ELR (cell line): ENCODE measurements around the gene RTN1.

Experiments used
- DNase-seq: peaks from one replicate; pipeline ENCODE4 v3.0.0-alpha.2; 2015; ENCODE audit warnings: low read depth

RTN1 gene

DNA sequence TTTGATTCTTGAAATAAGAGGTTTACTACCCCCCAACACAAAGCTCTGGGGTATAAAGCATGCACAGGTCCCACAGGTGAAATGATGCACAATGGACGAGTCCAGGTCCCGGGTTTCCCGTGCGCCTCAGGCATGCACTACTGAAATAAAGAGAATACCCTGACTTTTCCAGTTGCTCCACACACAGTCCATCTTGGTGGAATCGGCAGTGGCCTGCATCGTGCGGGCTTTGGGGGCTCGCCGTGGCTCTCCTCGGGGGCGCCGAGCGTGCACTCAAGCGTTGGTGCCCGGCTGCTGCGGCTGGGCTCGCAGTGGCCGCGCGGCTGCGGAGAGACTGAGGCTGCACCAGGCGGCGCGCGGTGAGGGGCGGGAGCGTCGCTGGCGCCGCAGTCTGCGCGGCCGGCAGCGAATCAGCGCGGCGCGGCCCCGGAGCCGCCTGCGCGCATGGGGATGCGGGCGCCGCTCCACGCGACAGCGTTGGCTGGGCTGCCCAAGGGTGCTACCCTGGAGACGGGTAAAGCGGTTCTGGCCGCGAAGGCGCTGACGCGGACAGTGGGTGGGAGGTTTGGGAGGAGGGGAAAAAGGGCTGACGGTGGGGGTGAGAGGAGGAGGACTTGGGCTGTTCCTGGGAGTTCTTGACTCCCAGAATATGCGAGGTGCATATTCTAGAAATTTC is 240.2 kb downstream of the RTN1 start:
- DNase-seq, result no peak

DNA sequence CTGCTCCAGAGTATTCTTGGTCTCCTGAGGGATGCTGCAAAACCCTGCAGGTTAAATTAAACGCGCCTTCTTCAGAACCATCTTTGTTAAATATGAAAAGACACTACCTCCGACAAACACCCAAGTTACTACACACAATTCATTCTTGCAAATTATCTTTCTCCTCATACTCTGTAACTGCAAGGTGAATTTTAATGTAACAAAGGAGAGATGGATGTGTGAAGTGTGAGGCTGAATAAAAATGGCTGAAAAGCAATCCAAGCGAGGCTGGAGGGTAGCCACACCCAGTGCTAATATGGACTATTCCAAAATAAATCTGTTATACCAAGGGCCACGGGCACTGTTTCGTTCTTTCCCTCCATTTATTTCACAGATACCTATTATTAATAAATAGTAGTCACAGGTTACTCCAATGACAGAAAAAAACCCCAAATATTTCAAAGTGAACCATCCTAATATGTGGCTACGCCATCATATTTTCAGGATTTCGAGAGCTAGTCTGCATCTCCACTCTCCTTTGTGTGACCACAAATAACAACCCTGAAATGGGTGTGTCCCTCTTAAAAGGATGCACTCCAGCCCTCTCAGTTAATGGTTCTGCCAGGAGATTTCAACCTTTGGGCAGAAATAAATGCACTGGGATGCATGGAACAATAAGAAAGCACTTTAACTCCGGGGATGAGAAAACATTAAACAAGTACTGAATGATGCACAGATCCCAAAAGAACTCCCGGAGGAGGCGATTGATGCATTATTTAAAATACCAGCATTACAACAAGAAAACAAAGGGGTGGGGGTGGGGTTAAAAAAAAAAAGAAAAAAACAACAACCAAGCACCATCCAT is 240.9 kb downstream of the RTN1 start:
- no peak for DNase-seq

DNA sequence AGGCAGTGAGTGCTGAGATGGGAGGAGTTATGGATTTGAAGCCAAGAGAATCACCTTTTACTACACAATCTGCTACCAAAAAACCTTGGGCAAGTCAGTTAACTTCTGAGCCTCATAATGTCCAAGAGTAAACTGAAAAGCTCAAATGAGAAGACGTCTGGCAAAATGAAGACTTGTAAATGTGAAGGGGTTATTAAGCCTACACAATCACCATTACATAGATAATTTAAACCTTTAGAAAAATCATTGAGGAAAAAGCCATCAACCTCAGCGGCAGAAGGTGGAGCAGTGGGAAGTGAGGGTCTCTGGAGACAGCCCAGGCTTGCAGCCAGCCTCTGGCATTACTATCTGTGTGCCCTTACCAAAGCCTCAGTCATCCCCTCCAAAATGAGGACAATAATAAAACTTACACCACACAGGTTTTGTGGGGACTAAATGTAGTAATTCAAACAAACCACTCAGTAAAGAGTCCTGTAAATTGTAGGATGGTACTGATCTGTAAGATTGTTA is 243.5 kb downstream of the RTN1 start:
- DNase-seq, result no peak

GRCh38 chr14:59622631-59623030 is 247.9 kb downstream of the RTN1 start:
- DNase-seq, result no peak

DNA sequence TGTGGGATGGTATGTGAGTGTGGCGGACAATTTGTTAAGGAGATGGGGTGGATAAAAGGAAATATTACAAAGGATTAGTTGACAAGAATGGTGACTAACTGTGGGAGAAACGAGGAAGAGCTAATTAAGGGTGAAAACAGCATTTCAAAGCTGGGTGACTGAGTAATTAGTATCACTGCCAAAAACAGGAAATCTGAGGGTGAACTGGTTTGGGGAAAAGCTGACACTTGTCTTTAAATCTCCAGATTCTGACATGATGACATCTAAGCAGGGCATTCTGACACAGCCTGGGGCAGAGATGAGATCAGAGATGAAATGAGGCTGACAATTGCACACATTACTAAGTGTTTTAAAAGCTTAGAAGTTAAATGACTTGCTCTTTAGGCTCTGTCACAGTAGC is 251.5 kb downstream of the RTN1 start:
- DNase-seq, result no peak

- no peak for DNase-seq
Observed at GRCh38 chr14:59601056-59601455, 269.5 kb downstream of the RTN1 start.

DNA sequence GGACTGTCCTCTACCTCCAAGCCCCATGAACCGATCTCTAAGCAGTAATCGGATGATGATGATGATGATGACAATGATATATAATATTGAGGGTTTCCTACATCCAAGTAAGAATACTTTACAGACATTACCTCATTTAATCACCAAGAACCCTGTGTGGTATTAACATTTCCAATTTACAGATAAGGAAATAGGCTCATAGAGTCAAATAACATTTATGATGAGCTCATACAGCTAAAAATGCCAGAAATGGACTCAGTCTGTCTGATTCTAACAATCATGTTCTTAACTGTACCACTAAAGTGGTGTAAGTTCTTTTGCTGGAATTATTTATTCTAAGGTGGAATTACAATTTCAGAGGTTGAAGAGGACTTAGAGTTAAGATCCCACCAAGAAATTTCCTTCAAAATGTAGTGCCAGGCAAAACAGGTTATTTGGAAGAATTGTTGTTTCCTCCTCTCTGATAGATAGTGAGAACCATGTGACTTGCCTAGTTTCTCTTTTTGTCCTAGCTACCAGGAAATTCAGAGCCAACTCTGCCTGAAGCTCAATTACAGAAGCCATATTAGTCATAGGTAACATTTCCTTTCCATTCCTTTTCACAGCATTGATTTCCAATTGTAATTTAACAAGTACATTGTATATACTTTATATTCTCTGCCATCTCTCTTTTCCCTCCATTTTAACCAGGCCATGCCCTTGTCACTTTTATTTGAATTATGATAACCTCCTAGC is 270.2 kb downstream of the RTN1 start:
- DNase-seq, result no peak

DNA sequence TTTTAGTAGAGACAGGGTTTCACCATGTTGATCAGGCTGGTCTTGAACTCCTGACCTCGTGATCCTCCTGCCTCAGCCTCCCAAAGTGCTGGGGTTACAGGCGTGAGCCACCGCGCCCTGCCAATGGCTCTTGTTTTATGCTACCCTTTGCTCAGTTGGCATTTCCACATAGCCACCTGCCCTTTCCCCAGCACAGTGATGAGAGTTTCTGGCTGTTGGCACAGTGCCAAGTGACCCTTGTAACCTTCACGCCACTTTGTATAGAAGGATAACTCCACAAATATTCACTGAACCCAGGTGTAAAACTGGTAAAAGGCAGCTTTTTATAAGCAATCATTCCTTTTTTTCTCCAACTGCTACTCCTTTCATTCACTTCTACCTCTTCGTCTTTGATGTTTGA is 275.5 kb downstream of the RTN1 start:
- DNase-seq, result no peak

- DNase-seq, result no peak
Observed at GRCh38 chr14:59591641-59592370, 278.8 kb downstream of the RTN1 start.

DNA sequence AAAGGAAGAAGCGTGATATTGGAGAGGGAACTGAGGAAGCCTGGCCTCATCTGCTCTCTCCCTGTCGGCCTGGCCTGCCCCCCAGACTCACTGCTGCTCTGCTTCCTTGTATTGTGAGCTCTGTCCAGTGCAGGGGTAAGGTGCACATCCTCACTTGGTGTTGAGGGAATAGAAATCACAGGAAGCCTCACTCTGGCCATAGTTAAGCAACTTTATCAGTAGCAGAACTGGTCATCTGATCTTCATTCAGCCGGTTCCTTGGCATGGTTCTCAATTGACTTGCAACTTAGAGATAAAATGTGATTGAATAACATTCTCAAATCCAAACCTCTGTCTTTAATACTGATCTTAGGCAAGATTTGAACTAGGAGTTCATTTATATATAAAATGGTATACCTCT is 282.5 kb downstream of the RTN1 start:
- DNase-seq, result no peak

DNA sequence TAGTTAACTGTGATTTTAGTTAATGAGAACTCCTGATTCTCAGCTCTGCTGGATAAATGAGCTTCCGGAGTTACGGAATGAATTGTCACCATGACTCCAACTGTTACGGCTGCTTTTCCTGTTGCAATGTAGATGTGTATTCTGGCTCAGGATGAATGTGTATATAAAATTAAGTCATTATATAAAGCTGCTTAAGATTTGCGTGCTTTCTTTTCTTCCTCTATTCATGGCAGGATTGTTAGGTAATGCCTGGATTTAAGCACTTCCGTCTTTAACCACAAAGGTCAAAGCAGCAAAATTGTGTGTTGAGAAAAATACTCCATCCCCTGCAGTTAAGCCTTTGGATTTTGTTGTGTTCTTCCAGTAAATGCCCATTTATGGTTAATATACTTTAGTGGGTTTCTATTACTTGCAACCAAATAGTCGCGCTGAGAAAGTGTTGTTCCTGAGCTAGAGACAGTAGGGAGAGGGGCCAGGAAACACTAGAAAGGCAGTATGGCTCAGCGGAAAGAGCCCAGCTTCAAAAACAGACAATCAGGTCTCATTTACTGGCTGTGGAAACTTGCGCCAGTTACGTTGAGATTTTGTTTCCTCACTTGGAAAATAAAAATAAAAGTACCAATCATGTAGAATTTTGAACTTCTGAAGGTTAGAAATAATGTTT is 284.6 kb downstream of the RTN1 start:
- DNase-seq, result peak; percentile 12

DNA sequence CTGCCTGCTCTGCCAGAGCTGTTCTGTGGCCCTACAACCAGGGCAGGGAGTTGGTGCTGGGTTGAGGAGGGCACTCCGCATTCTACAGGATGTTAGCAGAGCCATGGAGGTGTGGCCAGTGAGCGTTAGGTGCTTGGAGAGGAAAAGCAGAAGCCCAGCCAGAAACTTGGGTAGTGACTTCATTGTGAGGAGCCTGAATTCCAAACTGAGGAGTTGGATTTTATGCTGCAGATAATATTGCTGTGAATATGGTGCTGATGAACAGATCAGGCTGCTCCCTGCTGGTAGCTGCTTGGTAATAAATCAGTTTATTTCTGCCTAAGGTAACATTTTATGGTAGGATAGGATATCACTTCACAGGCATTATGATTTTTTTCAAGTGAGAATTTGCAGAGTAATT is 286.8 kb downstream of the RTN1 start:
- peak; percentile 26 for DNase-seq

DNA sequence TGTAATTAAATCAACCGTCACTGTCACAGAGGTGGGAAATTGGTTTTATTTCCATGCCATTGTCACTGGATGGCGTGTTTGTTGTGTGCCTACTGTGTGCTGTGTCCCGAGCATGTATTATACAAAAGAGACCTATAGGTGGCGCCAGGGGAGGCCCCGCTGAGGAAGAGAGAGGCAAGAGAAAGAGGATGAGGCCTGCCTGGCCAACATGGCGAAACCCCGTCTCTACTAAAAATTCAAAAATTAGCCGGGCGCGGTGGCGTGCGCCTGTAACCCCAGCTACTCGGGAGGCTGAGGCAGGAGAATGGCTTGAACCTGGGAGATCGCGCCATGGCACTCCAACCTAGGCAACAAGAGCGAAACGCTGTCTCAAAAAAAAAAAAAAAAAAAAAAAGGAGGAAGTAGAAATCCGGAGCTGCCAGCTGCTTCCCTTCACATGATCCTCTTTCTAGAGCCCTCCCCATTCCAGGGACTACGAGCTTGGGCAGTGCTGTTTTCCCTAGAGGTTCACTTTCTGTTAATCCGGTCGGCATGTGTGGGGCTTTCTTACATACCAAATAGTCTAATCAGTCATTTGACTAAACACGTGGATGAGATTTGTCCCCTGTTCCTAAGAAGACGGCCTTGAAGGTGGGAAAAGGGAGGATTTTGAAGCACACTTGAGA is 287.6 kb downstream of the RTN1 start:
- DNase-seq, result no peak

DNA sequence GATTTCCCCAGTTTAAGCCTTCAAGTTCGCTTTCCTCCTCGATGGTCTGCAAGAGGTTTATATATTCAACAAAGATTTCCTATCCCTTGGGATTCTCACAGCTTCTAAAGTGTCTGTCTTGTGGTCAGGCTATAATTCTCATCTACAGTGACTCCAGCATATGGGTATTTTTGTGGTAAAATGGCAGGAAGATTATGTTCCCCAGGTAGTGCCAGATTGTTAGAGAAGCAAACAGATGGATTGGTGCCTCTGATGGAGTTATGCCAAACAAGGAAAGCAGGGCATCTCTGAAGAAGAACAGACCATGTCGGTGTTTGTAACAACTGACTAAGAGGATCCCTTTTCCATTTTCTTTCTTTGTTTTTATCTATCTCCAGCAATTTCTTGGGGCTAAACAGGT is 288.4 kb downstream of the RTN1 start:
- DNase-seq, result no peak

DNA sequence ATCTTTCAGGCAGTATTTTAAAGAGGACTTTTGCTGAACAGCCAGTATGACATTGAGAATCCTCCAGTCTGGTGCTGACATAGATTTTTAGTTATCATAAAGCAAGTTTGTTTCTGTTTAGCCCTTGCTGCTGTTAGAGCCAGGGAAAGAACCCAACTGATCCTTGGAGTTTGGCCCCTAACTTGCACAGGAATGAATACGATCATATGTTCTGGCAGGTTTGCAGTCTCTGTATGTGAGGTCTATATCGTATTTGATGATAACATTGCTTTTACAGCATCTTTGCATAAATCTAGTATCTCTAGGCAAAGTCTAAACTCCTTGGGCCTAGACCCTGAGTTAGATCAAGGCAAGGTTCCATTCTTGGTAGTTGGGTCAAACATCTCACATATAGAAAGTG is 289.7 kb downstream of the RTN1 start:
- DNase-seq, result no peak

- DNase-seq, result peak; percentile 80
Observed at GRCh38 chr14:59576332-59577294, 294.0 kb downstream of the RTN1 start, which contains the start of gene CCDC175. CCDC175 (minus strand) TSS chr14:59576812; CDS start chr14:59576775, 37 bp downstream.

- no peak for DNase-seq
Observed at GRCh38 chr14:59570122-59570521, 300.5 kb downstream of the RTN1 start.

DNA sequence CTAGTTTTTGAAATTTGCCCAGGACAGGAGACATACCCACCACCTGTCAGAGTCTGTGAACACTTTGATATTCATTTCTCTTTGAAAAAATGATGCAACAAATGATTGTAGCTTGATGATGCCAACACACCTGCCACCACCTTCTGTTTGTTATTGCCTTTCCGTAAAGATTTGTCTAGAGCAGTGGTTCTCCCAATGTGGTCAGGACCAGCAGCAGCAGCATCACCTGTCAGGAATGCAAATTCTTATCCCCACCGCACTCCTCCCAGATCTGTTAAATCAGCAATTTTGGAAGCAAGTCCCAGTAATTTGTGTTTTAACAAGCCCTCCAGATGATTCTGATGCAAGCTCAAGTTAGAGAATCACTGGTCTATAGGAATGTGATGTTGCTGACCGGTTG is 303.9 kb downstream of the RTN1 start:
- DNase-seq, result no peak

DNA sequence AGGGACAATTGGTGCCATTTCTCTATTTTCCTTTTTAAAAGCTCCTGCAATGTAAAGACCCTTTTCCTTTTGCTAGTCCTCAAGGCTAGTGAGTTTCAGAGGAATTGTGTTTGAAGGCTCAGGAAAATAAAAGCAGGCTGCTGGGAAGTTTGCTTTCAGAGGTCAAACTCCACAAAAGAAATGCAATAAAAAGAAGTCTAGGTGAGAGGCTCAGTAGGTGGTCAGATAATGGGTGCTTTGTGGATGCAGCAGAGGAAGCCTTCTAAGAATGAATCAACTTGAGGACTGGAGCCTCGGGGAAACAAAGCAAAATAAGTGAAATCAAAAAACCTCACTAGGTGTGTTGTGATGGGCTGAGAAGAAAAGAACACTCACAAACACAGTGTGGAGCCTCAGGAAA is 304.3 kb downstream of the RTN1 start:
- DNase-seq, result no peak

DNA sequence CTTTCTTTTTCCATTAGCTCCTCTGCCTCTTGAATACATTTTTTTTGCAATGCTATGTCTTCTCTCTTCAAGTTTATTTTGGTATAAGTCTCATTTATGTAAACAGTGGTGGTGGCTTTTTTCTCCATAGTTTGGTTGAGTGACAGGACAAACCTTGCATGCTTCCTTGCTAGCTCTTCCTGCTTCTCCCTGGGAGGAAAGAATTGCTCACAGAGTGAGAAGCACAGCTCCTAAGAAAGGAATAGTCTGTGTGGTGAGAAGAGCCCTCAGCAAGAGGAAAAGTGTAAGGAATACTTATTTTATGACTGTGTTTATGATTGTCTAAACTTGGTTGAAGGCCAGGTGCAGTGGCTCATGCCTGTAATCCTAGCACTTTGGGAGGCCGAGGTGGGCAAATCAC is 305.5 kb downstream of the RTN1 start:
- DNase-seq, result no peak
